ENCODE measurements around the gene ALDH3A2.
A peak's percentile ranks its signal among the peaks of the same experiment; 100 is the strongest.

Gene ALDH3A2

DNA sequence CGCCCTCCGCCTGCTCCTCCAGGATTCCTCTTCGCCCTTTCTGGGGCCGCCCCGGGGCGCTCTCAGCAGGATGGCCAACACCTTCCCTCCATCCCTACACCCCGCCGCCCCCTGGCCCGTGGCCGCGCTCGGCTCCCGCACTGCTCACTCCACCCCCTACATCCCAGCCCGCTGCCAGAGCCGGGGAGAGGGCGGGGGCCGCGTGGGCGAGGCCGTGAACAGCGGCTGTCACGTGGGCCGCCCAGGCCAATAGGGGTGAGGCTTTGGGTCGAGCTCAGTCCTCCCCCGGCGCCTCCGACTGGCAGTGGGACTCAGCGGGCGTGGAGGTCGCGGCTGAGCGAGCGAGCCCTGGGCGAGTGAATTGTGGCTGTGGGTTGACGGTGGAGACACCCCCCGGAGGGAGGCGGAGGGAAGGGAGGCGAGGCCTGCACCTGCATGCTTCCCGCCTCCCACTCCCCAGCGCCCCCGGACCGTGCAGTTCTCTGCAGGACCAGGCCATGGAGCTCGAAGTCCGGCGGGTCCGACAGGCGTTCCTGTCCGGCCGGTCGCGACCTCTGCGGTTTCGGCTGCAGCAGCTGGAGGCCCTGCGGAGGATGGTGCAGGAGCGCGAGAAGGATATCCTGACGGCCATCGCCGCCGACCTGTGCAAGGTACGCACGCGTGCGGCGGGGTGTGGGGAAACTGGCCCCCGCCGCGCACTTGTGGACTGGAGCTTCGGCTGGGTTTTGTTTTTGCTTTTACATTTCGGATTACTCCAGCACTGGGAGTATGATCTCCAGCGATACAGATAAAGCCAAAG is at the start of gene ALDH3A2:
Gene ALDH3A2 (plus strand): TSS at position 277 of the 799 bp plus-strand sequence. CDS start 221 bp downstream, at position 498.
- TF ChIP-seq, protein P1, sequence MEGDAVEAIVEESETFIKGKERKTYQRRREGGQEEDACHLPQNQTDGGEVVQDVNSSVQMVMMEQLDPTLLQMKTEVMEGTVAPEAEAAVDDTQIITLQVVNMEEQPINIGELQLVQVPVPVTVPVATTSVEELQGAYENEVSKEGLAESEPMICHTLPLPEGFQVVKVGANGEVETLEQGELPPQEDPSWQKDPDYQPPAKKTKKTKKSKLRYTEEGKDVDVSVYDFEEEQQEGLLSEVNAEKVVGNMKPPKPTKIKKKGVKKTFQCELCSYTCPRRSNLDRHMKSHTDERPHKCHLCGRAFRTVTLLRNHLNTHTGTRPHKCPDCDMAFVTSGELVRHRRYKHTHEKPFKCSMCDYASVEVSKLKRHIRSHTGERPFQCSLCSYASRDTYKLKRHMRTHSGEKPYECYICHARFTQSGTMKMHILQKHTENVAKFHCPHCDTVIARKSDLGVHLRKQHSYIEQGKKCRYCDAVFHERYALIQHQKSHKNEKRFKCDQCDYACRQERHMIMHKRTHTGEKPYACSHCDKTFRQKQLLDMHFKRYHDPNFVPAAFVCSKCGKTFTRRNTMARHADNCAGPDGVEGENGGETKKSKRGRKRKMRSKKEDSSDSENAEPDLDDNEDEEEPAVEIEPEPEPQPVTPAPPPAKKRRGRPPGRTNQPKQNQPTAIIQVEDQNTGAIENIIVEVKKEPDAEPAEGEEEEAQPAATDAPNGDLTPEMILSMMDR (IDR thresholded peaks at IDR 0.05; ENCODE audit: low read depth, low read length, missing control alignments), result no peak
- in situ Hi-C loops (cut with HindIII; ENCODE audit: low sequenced_read_pairs), result no loop called here
- DNase-seq (ENCODE audit: low read depth), result peak; percentile 55
- peak within 1 kb of the TSS; percentile 76 for H3K4me3 ChIP-seq (ENCODE audit: low read depth, low read length)

DNA sequence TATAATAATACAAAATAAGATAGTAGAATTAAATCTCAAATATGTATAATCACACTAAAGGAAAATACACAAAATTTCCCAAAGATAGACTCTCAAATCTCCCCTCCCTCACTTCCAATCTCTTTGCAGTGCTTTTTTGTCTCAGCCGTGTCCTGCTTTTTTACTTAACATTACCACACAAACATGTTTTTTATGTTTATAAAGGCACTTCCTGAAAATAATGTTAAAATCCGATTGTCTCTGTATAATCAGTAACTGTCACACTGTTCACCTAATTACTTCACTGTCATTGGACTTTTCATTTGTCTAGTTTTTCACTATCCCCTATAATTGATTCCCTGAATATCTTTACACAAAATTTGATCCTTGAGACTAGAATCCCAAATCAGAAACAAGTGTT is 38.2 kb upstream of the ALDH3A2 start:
- no peak overlapping the region for H3K4me3 ChIP-seq (ENCODE audit: low read depth, low read length)
- DNase-seq (ENCODE audit: low read depth), result no peak
- TF ChIP-seq, protein P1 (IDR thresholded peaks at IDR 0.05; ENCODE audit: low read depth, low read length, missing control alignments), result no peak
- in situ Hi-C loops (cut with HindIII; ENCODE audit: low sequenced_read_pairs), result no loop called here

DNA sequence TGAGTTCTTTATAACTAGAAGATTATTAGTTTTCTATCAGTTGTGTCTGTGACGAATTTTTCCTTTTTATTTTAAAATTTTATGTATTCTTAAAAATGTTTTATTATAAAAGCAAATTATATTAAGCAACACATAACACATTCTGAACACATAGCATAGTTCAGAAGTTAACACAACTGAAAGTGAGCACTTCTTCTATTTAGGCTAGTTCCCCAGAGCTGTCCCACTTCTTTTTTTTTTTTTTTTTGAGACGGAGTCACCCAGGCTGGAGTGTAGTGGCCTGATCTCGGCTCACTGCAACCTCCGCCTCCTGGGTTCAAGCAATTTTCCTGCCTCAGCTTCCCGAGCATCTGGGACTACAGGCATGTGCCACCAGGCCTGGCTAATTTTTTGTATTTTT is 37.7 kb upstream of the ALDH3A2 start:
- no peak for DNase-seq (ENCODE audit: low read depth)
- in situ Hi-C loops (cut with HindIII; ENCODE audit: low sequenced_read_pairs), result no loop called here
- no peak overlapping the region for H3K4me3 ChIP-seq (ENCODE audit: low read depth, low read length)
- TF ChIP-seq, protein P1 (IDR thresholded peaks at IDR 0.05; ENCODE audit: low read depth, low read length, missing control alignments), result no peak

DNA sequence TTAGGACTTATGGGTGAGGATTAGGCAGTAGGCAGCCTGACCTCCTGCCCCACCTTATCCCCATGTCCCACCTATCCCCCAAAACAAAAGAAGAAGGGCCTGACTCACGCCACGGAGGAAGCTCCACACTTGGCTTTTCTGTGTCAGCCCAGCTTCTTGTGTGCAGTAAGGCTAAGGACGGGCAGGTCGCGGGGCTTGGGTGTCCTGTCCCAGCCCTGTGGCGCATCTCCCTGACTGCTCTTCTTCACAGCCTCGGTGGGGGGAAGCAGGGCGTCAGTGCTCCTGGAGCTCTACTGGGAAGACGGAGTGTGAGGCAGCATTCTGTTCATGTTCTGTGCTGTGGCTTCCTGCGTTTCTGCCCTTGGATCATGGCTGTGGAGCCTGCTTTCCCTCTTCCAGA is 34.6 kb upstream of the ALDH3A2 start:
- TF ChIP-seq, protein P1 (IDR thresholded peaks at IDR 0.05; ENCODE audit: low read depth, low read length, missing control alignments), result no peak
- no peak overlapping the region for H3K4me3 ChIP-seq (ENCODE audit: low read depth, low read length)
- DNase-seq (ENCODE audit: low read depth), result no peak
- in situ Hi-C loops (cut with HindIII; ENCODE audit: low sequenced_read_pairs), result no loop called here

DNA sequence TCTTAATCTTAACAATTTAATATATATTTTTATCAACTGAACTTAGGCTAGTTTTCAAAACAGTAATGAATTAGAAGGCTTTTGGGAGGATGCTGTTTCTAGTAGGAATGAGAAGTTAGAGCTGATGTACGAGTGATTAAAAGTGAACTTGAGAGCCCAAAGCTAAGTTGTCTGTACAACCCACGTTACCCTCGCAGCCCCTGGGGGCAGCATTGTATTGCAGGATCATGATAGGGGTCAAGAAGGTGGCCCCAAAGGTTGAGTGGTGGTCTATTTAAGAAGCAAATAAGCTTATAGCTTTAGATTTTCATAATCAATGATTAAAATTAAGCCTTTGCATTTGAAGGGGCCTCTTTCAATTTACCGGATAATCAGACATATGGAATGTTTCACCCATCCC is 33.7 kb upstream of the ALDH3A2 start:
- no peak for DNase-seq (ENCODE audit: low read depth)
- TF ChIP-seq, protein P1 (IDR thresholded peaks at IDR 0.05; ENCODE audit: low read depth, low read length, missing control alignments), result no peak
- in situ Hi-C loops (cut with HindIII; ENCODE audit: low sequenced_read_pairs), result loop anchor here (5.0 kb wide), 1 partner anchor 33 kb away; no protein-coding TSS in a partner anchor

DNA sequence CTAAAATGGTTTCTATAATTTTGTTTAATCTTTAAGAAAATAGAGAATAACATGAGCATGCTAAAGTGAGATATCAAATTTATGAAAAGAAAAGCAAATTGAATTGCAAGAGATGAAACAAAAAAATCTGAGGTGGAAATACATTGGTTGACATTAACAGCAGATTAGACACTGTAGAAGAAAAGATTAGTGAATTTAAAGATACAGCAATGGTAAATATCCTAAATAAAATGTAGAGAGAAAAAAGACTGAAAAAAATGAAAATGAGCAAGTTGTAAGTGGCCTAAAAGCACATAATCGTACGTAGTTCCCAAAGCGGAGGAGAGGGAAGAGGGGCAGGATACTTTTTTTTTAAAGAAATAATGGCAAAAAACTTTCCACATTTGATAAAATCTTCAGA is 30.5 kb upstream of the ALDH3A2 start:
- no peak overlapping the region for H3K4me3 ChIP-seq (ENCODE audit: low read depth, low read length)
- in situ Hi-C loops (cut with HindIII; ENCODE audit: low sequenced_read_pairs), result loop anchor here (5.0 kb wide), 1 partner anchor 36 kb away; no protein-coding TSS in a partner anchor
- TF ChIP-seq, protein P1 (IDR thresholded peaks at IDR 0.05; ENCODE audit: low read depth, low read length, missing control alignments), result no peak

More for the DNA sequence above, 33.7 kb upstream of the ALDH3A2 start:
- no peak overlapping the region for H3K4me3 ChIP-seq (ENCODE audit: low read depth, low read length)

More for the DNA sequence above, 30.5 kb upstream of the ALDH3A2 start:
- DNase-seq (ENCODE audit: low read depth), result no peak
